LNCaP clone FGC (cell line): ENCODE results near the gene SYNGR4.

ENCODE experiments used
- DNase-seq: peaks from one replicate; pipeline ENCODE4 v3.0.0-alpha.2; 2011; ENCODE audit warnings: low read depth
- H3K4me3 ChIP-seq: 2 replicates; pipeline ENCODE4 v1.5.1; 2011; ENCODE audit warnings: mild to moderate bottlenecking, low read depth, low read length, control low read depth
- CTCF ChIP-seq: IDR thresholded peaks from 2 replicates; pipeline ENCODE4 v1.5.1; 2012; ENCODE audit warnings: mild to moderate bottlenecking; ENCODE audit not compliant: control insufficient read depth, insufficient read depth; ENCODE audit errors: extremely low read depth

Gene SYNGR4

GRCh38 chr19:48392860-48393558 lies 28.8 kb downstream of the SYNGR4 start:
- H3K4me3 ChIP-seq = no peak overlapping the region
- no peak for TF ChIP-seq CTCF
- DNase-seq = no peak

GRCh38 chr19:48393559-48394330 lies 29.6 kb downstream of the SYNGR4 start, which contains the start of gene GRIN2D:
TSS of gene GRIN2D (plus strand) at chr19:48393668. CDS start at chr19:48398393, 4,725 bp downstream.
- DNase-seq = no peak
- TF ChIP-seq CTCF = no peak
- no peak within 1 kb of the TSS for H3K4me3 ChIP-seq

- no peak for DNase-seq
- no peak overlapping the region for H3K4me3 ChIP-seq
- no peak for TF ChIP-seq CTCF
Observed at GRCh38 chr19:48394331-48395169, 30.4 kb downstream of the SYNGR4 start.

GRCh38 chr19:48395170-48395455 lies 30.9 kb downstream of the SYNGR4 start:
- no peak overlapping the region for H3K4me3 ChIP-seq
- TF ChIP-seq CTCF = no peak
- no peak for DNase-seq

- no peak overlapping the region for H3K4me3 ChIP-seq
- no peak for DNase-seq
- TF ChIP-seq CTCF = no peak
Observed at GRCh38 chr19:48395499-48395898, 31.3 kb downstream of the SYNGR4 start.

- DNase-seq = no peak
- no peak overlapping the region for H3K4me3 ChIP-seq
- no peak for TF ChIP-seq CTCF
Observed at GRCh38 chr19:48396016-48396823, 32.1 kb downstream of the SYNGR4 start.
